ENCODE data around the gene GNLY. TPM values are rescaled to one million over a fixed set of nuclear protein-coding genes. Genes with fewer than 3 reads are reported as not detected.

The GNLY gene
- total and polyA plus RNA-seq, 10 donors: 13.1 to 87.8 (median 35.2) TPM

DNA sequence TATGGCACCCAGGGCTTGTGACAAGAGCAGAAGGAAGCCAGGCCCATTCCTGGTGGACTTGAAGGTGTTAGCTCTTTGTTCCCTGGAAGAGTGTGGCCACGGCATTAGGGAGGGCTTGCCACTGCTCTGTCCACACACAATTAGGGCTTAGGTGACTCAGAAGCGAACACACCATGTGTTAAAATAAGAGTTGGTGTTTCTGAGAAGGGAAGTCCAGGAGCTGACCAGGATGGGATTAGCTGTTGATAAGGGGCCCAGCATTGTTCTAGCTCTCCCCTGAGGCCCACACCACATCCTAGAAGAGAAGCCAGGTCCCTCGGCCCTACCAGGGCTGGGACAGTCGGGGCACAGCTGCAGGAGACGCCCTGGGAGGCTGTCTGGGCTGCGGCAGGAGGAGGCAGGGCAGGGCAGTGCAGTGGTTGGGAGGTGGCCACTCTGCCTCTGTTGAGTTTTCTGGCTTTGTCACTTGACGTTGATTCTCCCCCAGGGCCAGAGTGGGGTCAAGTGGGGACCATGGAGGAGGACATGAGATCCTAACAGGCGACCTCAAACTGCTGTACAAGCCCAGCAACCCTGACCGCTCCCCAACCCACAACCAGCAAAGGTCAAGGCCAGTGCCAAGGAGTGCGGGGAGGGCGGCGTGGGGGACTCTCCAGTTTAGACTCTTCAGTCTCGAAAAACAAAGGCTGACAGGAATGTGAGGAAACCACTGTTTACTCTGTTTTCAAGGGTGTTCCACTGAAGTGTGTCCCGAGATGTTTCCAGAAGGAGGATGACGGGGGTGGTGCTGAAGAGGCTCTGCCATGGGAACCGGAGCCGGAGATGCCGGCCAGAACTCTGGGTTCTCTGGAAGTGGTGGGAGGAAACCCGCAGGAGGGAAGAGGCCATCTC, 16.8 kb downstream of the GNLY start:
- no peaks in the 10 kb centered on the region for H3K36me3 ChIP-seq
- peak overlapping the region in 6 of 8 donors; percentile 28 to 91 (median 78) for H3K27ac ChIP-seq
- H3K4me1 ChIP-seq: peaks cover 18 to 95% (median 68%) of the 10 kb centered on the region in 6 donors
- no peak overlapping the region for H3K4me3 ChIP-seq
- 45 to 63% (median 57%) methylated on average over 19 of the region's 19 CpGs for WGBS, 5 donors
- H3K27me3 ChIP-seq (replicated peaks in 1 of 7): peaks cover 0 to 29% (median 0%) of the 10 kb centered on the region in 7 donors
- TF ChIP-seq POLR2A (IDR thresholded peaks at IDR 0.05) (no peak), POLR2AphosphoS5 (IDR thresholded peaks at IDR 0.05) (peak; percentile 71 to 78 (median 76))
- DNase-seq: peak; percentile 83
- intact Hi-C loops (cut with DNase I; ENCODE audit: low total_unique reads): no loop called here
- H3K9me3 ChIP-seq: no peaks in the 10 kb centered on the region

- 57 to 87% (median 73%) methylated on average over 8 of the region's 8 CpGs for WGBS, 5 donors
- Histone ChIP-seq H3K27ac (peak overlapping the region in 6 of 8 donors; percentile 28 to 91 (median 78)), H3K4me1 (peaks cover 18 to 95% (median 64%) of the 10 kb centered on the region in 6 donors), H3K27me3 (replicated peaks in 1 of 7) (peaks cover 0 to 27% (median 0%) of the 10 kb centered on the region in 7 donors), H3K36me3 (no peaks in the 10 kb centered on the region), H3K4me3 (no peak overlapping the region), H3K9me3 (no peaks in the 10 kb centered on the region)
- no peak for DNase-seq
- intact Hi-C loops (cut with DNase I; ENCODE audit: low total_unique reads): no loop called here
- TF ChIP-seq CTCF (IDR thresholded peaks at IDR 0.05 in 8 of 11, conservative IDR thresholded peaks at IDR 0.05 in 3 of 11): no peak
- TF ChIP-seq POLR2A (IDR thresholded peaks at IDR 0.05): no peak
- no peak for TF ChIP-seq POLR2AphosphoS5 (IDR thresholded peaks at IDR 0.05)
These were observed 17.5 kb downstream of the GNLY start for GRCh38 chr2:85711578-85712060.

GRCh38 chr2:85712336-85712735, 18.2 kb downstream of the GNLY start:
- Histone ChIP-seq H3K4me3 (no peak overlapping the region), H3K9me3 (no peaks in the 10 kb centered on the region), H3K4me1 (peaks cover 18 to 89% (median 57%) of the 10 kb centered on the region in 6 donors), H3K27me3 (replicated peaks in 1 of 7) (peaks cover 0 to 22% (median 0%) of the 10 kb centered on the region in 7 donors), H3K27ac (peak overlapping the region in 5 of 8 donors; percentile 32 to 91 (median 79)), H3K36me3 (no peaks in the 10 kb centered on the region)
- intact Hi-C loops (cut with DNase I; ENCODE audit: low total_unique reads): no loop called here
- 35 to 62% (median 44%) methylated on average over 15 of the region's 15 CpGs for WGBS, 5 donors
- no peak for TF ChIP-seq POLR2A (IDR thresholded peaks at IDR 0.05)
- TF ChIP-seq POLR2AphosphoS5 (IDR thresholded peaks at IDR 0.05): peak; percentile 31 to 38 (median 32)
- TF ChIP-seq CTCF (IDR thresholded peaks at IDR 0.05 in 8 of 11, conservative IDR thresholded peaks at IDR 0.05 in 3 of 11): no peak
- peak; percentile 84 for DNase-seq

GRCh38 chr2:85712849-85713612, 18.9 kb downstream of the GNLY start:
- TF ChIP-seq CTCF (IDR thresholded peaks at IDR 0.05 in 8 of 11, conservative IDR thresholded peaks at IDR 0.05 in 3 of 11) (no peak), POLR2AphosphoS5 (IDR thresholded peaks at IDR 0.05) (peak; percentile 54 to 75 (median 70))
- H3K27ac ChIP-seq: peak overlapping the region in 5 of 8 donors; percentile 32 to 91 (median 79)
- peaks cover 0 to 15% (median 0%) of the 10 kb centered on the region in 7 donors for H3K27me3 ChIP-seq (replicated peaks in 1 of 7)
- H3K4me1 ChIP-seq: peaks cover 13 to 82% (median 53%) of the 10 kb centered on the region in 6 donors
- no peak for DNase-seq
- no peaks in the 10 kb centered on the region for H3K9me3 ChIP-seq
- intact Hi-C loops (cut with DNase I; ENCODE audit: low total_unique reads): no loop called here
- H3K36me3 ChIP-seq: no peaks in the 10 kb centered on the region
- no peak overlapping the region for H3K4me3 ChIP-seq
- WGBS, 5 donors: 77 to 93% (median 85%) methylated on average over 9 of the region's 9 CpGs

Data from spleen (tissue), 11 donors.